ENCODE data around the gene TIMMDC1. TPM values are rescaled to one million over a fixed set of nuclear protein-coding genes. Genes with fewer than 3 reads are reported as not detected.

Gene TIMMDC1
- total and polyA plus RNA-seq, 9 of the 15 experiments (the other 6 are each of a cell fraction or from before 2014, with no cell fraction given) = 62.1 to 226 (median 86.6) TPM

DNA sequence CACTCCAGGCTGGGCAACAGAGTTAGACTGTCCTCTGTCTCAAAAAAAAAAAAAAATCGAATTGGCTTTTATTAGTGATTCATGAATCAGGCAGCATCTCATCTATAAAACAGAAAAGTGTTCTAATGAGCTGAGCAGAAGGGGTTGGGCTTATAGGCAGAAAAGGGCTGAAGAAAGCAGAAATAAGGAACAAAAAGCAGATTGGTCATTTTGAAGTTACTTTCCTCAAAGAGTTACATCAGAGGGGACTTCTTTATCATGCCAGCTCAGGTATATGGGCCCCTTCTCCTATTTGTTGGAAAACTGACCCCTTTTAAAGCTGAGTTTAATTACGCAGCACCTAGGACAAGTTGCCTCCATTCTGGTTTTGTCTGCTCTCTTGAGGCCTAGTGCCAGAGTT lies 30.3 kb upstream of the TIMMDC1 start:
- FAIRE-seq (no peak), DNase-seq (ENCODE audit: extremely low read depth in 1 of 4, low spot score in 3 of 4) (no peak), ATAC-seq (no peak)
- H3K9me3 ChIP-seq (replicated peaks; ENCODE audit: control insufficient read depth, insufficient read depth, low read depth, low read length) = no peaks in the 10 kb centered on the region
- no TSS peak for BruUV-seq (replicated peaks)
- H3K4me3 ChIP-seq = no peak overlapping the region
- ChIA-PET CTCF (ENCODE audit: low intra/inter-chr PET ratio) (no interaction called here), POLR2A (no interaction called here)
- WGBS (ENCODE audit: insufficient coverage, low coverage, missing lambda C conversion rate) = 27% methylated on average over 2 of the region's 2 CpGs
- peak overlapping the region; percentile 99 for H2AFZ ChIP-seq (ENCODE audit: low read depth, low read length)
- H3K79me2 ChIP-seq (ENCODE audit: control insufficient read depth, insufficient read depth, low read length) = peaks cover 22% of the 10 kb centered on the region
- H3K4me1 ChIP-seq (replicated peaks in 1 of 2; ENCODE audit: control insufficient read depth in 2 of 2, insufficient read depth in 2 of 2, low read length in 2 of 2) = peaks cover 5 to 8% of the 10 kb centered on the region in 2 experiments; a peak in 4 of 5 replicates
- in situ Hi-C loops (cut with MboI) (no loop called here), intact Hi-C loops (cut with micrococcal nuclease) (no loop called here)
- peak overlapping the region in 1 of 2 experiments; percentile 78; a peak in 2 of 4 replicates for H3K9ac ChIP-seq (ENCODE audit: insufficient read depth in 1 of 2, low read depth in 2 of 2, low read length in 2 of 2)
- H3K9me1 ChIP-seq (ENCODE audit: control insufficient read depth, insufficient read depth, low read length) = no peaks in the 10 kb centered on the region
- TF ChIP-seq TEAD1 (CRISPR knock-in tag; IDR thresholded peaks at IDR 0.05) = no peak
- TF ChIP-seq, protein P1, sequence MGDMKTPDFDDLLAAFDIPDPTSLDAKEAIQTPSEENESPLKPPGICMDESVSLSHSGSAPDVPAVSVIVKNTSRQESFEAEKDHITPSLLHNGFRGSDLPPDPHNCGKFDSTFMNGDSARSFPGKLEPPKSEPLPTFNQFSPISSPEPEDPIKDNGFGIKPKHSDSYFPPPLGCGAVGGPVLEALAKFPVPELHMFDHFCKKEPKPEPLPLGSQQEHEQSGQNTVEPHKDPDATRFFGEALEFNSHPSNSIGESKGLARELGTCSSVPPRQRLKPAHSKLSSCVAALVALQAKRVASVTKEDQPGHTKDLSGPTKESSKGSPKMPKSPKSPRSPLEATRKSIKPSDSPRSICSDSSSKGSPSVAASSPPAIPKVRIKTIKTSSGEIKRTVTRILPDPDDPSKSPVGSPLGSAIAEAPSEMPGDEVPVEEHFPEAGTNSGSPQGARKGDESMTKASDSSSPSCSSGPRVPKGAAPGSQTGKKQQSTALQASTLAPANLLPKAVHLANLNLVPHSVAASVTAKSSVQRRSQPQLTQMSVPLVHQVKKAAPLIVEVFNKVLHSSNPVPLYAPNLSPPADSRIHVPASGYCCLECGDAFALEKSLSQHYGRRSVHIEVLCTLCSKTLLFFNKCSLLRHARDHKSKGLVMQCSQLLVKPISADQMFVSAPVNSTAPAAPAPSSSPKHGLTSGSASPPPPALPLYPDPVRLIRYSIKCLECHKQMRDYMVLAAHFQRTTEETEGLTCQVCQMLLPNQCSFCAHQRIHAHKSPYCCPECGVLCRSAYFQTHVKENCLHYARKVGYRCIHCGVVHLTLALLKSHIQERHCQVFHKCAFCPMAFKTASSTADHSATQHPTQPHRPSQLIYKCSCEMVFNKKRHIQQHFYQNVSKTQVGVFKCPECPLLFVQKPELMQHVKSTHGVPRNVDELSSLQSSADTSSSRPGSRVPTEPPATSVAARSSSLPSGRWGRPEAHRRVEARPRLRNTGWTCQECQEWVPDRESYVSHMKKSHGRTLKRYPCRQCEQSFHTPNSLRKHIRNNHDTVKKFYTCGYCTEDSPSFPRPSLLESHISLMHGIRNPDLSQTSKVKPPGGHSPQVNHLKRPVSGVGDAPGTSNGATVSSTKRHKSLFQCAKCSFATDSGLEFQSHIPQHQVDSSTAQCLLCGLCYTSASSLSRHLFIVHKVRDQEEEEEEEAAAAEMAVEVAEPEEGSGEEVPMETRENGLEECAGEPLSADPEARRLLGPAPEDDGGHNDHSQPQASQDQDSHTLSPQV (IDR thresholded peaks at IDR 0.05) = 0 out of 2 replicates have a peak, but pooled peaks have one; percentile 16
- H3K4me2 ChIP-seq (ENCODE audit: insufficient read depth, low read length) = peak overlapping the region; percentile 95
- H4K20me1 ChIP-seq (replicated peaks; ENCODE audit: control insufficient read depth, insufficient read depth, low read length) = no peaks in the 10 kb centered on the region
- no peaks in the 10 kb centered on the region for H3K27me3 ChIP-seq (ENCODE audit: control insufficient read depth in 2 of 2, insufficient read depth in 2 of 2, low read length in 2 of 2)
- H3K27ac ChIP-seq (ENCODE audit: extremely low read depth, low read depth, low read length) = peak overlapping the region; percentile 89
- peaks cover 16% of the 10 kb centered on the region; the same call in 2 of the 3 replicates for H3K36me3 ChIP-seq (ENCODE audit: control insufficient read depth, insufficient read depth, low read length)
